Activated naive CD8-positive, alpha-beta T cell treated with anti-CD3 and anti-CD28 coated beads, Interleukin-2, amount 50 U/mL, for 24 hours (primary cell): ENCODE data around the gene SIRPB1.

Source experiments
- ATAC-seq: fragments of 150-1000 bp; cut with Tn5 transposase; one replicate; pipeline ENCODE4 v1.10.0; 2021
- DNase-seq: peaks from one replicate; pipeline ENCODE4 v3.0.0; 2021
- H3K27ac Mint-ChIP-seq: one replicate; pipeline ENCODE4 v1.8.0; 2021; ENCODE audit warnings: mild to moderate bottlenecking, mixed read lengths
- H3K27me3 Mint-ChIP-seq: one replicate; pipeline ENCODE4 v1.8.0; 2021; ENCODE audit warnings: mixed read lengths
- H3K36me3 Mint-ChIP-seq: one replicate; pipeline ENCODE4 v1.8.0; 2021; ENCODE audit warnings: low read depth, mixed read lengths
- H3K4me1 Mint-ChIP-seq: one replicate; pipeline ENCODE4 v1.8.0; 2021; ENCODE audit warnings: mixed read lengths
- H3K4me3 Mint-ChIP-seq: one replicate; pipeline ENCODE4 v1.8.0; 2021; ENCODE audit warnings: mild to moderate bottlenecking, moderate library complexity, mixed read lengths
- H3K9me3 Mint-ChIP-seq: one replicate; pipeline ENCODE4 v1.8.0; 2021; ENCODE audit warnings: mixed read lengths

SIRPB1 gene

GRCh38 chr20:1619861-1620444, at the start of gene SIRPB1:
SIRPB1 (minus strand) TSS chr20:1620009; CDS start chr20:1619944, 65 bp downstream.
- Mint-ChIP-seq H3K27ac (peak within 1 kb of the TSS; percentile 74), H3K27me3 (no peaks in the 10 kb centered on the region), H3K36me3 (peaks cover 5% of the 10 kb centered on the region), H3K4me3 (peak within 1 kb of the TSS; percentile 56), H3K9me3 (no peaks in the 10 kb centered on the region), H3K4me1 (peaks cover 72% of the 10 kb centered on the region)
- ATAC-seq (peak; percentile 72), DNase-seq (no peak)

- peaks cover 93% of the 10 kb centered on the region for H3K4me1 Mint-ChIP-seq
- peaks cover 13% of the 10 kb centered on the region for H3K9me3 Mint-ChIP-seq
- ATAC-seq = no peak
- H3K36me3 Mint-ChIP-seq = peaks cover 29% of the 10 kb centered on the region
- H3K4me3 Mint-ChIP-seq = no peak overlapping the region
- H3K27ac Mint-ChIP-seq = peak overlapping the region; percentile 91
- H3K27me3 Mint-ChIP-seq = no peaks in the 10 kb centered on the region
- DNase-seq = no peak
Measured at GRCh38 chr20:1669304-1669703, 49.5 kb upstream of the SIRPB1 start.

- no peak overlapping the region for H3K4me3 Mint-ChIP-seq
- ATAC-seq (peak; percentile 22), DNase-seq (no peak)
- peaks cover 93% of the 10 kb centered on the region for H3K4me1 Mint-ChIP-seq
- peak overlapping the region; percentile 1 for H3K27ac Mint-ChIP-seq
- no peaks in the 10 kb centered on the region for H3K27me3 Mint-ChIP-seq
- peaks cover 13% of the 10 kb centered on the region for H3K9me3 Mint-ChIP-seq
- peaks cover 33% of the 10 kb centered on the region for H3K36me3 Mint-ChIP-seq
Measured at GRCh38 chr20:1667502-1668085, 47.8 kb upstream of the SIRPB1 start.

- H3K27ac Mint-ChIP-seq = peak overlapping the region; percentile 1
- no peak overlapping the region for H3K4me3 Mint-ChIP-seq
- DNase-seq (no peak), ATAC-seq (no peak)
- H3K9me3 Mint-ChIP-seq = peaks cover 13% of the 10 kb centered on the region
- H3K4me1 Mint-ChIP-seq = peaks cover 93% of the 10 kb centered on the region
- peaks cover 31% of the 10 kb centered on the region for H3K36me3 Mint-ChIP-seq
- H3K27me3 Mint-ChIP-seq = no peaks in the 10 kb centered on the region
Measured at GRCh38 chr20:1666802-1667201, 47.0 kb upstream of the SIRPB1 start.

GRCh38 chr20:1665345-1665744, 45.5 kb upstream of the SIRPB1 start:
- Mint-ChIP-seq H3K9me3 (peaks cover 3% of the 10 kb centered on the region), H3K27me3 (no peaks in the 10 kb centered on the region), H3K4me1 (peaks cover 93% of the 10 kb centered on the region), H3K4me3 (peak overlapping the region; percentile 70), H3K36me3 (peaks cover 18% of the 10 kb centered on the region), H3K27ac (peak overlapping the region; percentile 88)
- no peak for DNase-seq
- ATAC-seq = no peak

GRCh38 chr20:1664911-1665310, 45.1 kb upstream of the SIRPB1 start:
- peak overlapping the region; percentile 70 for H3K4me3 Mint-ChIP-seq
- ATAC-seq (peak; percentile 70), DNase-seq (peak; percentile 72)
- H3K4me1 Mint-ChIP-seq = peaks cover 95% of the 10 kb centered on the region
- peak overlapping the region; percentile 88 for H3K27ac Mint-ChIP-seq
- peaks cover 3% of the 10 kb centered on the region for H3K9me3 Mint-ChIP-seq
- no peaks in the 10 kb centered on the region for H3K27me3 Mint-ChIP-seq
- peaks cover 17% of the 10 kb centered on the region for H3K36me3 Mint-ChIP-seq

GRCh38 chr20:1663917-1664316, 44.1 kb upstream of the SIRPB1 start:
- Mint-ChIP-seq H3K27me3 (no peaks in the 10 kb centered on the region), H3K4me3 (peak overlapping the region; percentile 70), H3K4me1 (peaks cover 95% of the 10 kb centered on the region), H3K27ac (peak overlapping the region; percentile 88), H3K36me3 (peaks cover 13% of the 10 kb centered on the region), H3K9me3 (peaks cover 3% of the 10 kb centered on the region)
- ATAC-seq (peak; percentile 13), DNase-seq (no peak)

GRCh38 chr20:1661542-1662299, 41.9 kb upstream of the SIRPB1 start:
- Mint-ChIP-seq H3K36me3 (peaks cover 7% of the 10 kb centered on the region), H3K4me1 (peaks cover 96% of the 10 kb centered on the region), H3K27me3 (no peaks in the 10 kb centered on the region), H3K4me3 (no peak overlapping the region), H3K9me3 (no peaks in the 10 kb centered on the region), H3K27ac (peak overlapping the region; percentile 98)
- DNase-seq = no peak
- no peak for ATAC-seq

- DNase-seq (no peak), ATAC-seq (peak; percentile 78)
- Mint-ChIP-seq H3K4me3 (peak overlapping the region; percentile 9), H3K4me1 (peaks cover 92% of the 10 kb centered on the region), H3K36me3 (peaks cover 7% of the 10 kb centered on the region), H3K27ac (peak overlapping the region; percentile 98), H3K9me3 (no peaks in the 10 kb centered on the region), H3K27me3 (no peaks in the 10 kb centered on the region)
Measured at GRCh38 chr20:1660246-1660645, 40.4 kb upstream of the SIRPB1 start.

GRCh38 chr20:1657556-1658334, 37.9 kb upstream of the SIRPB1 start, which contains the start of gene SIRPG:
SIRPG (minus strand) TSS chr20:1657779; CDS start chr20:1657714, 65 bp downstream.
- DNase-seq = no peak
- Mint-ChIP-seq H3K36me3 (peaks cover 24% of the 10 kb centered on the region), H3K27ac (peak within 1 kb of the TSS; percentile 98)

GRCh38 chr20:1656844-1657243, 37.0 kb upstream of the SIRPB1 start:
- ATAC-seq (no peak), DNase-seq (no peak)
- peak overlapping the region; percentile 98 for H3K27ac Mint-ChIP-seq
- H3K9me3 Mint-ChIP-seq = peaks cover 16% of the 10 kb centered on the region
- peak overlapping the region; percentile 86 for H3K4me3 Mint-ChIP-seq
- no peaks in the 10 kb centered on the region for H3K27me3 Mint-ChIP-seq
- peaks cover 23% of the 10 kb centered on the region for H3K36me3 Mint-ChIP-seq
- H3K4me1 Mint-ChIP-seq = peaks cover 91% of the 10 kb centered on the region

More at GRCh38 chr20:1657556-1658334, 37.9 kb upstream of the SIRPB1 start, which contains the start of gene SIRPG:
- peak; percentile 38 for ATAC-seq
- peaks cover 16% of the 10 kb centered on the region for H3K9me3 Mint-ChIP-seq
- H3K4me3 Mint-ChIP-seq = peak within 1 kb of the TSS; percentile 86
- no peaks in the 10 kb centered on the region for H3K27me3 Mint-ChIP-seq
- H3K4me1 Mint-ChIP-seq = peaks cover 92% of the 10 kb centered on the region

- peak overlapping the region; percentile 80 for H3K27ac Mint-ChIP-seq
Measured at GRCh38 chr20:1654996-1655395, 35.2 kb upstream of the SIRPB1 start.

GRCh38 chr20:1652960-1653359, 33.2 kb upstream of the SIRPB1 start:
- peaks cover 84% of the 10 kb centered on the region for H3K4me1 Mint-ChIP-seq
- no peaks in the 10 kb centered on the region for H3K27me3 Mint-ChIP-seq
- ATAC-seq = no peak
- peak overlapping the region; percentile 3 for H3K4me3 Mint-ChIP-seq
- peak overlapping the region; percentile 80 for H3K27ac Mint-ChIP-seq
- no peak for DNase-seq
- peaks cover 37% of the 10 kb centered on the region for H3K36me3 Mint-ChIP-seq
- peaks cover 16% of the 10 kb centered on the region for H3K9me3 Mint-ChIP-seq

More at GRCh38 chr20:1654996-1655395, 35.2 kb upstream of the SIRPB1 start:
- DNase-seq (no peak), ATAC-seq (no peak)
- Mint-ChIP-seq H3K27me3 (no peaks in the 10 kb centered on the region), H3K9me3 (peaks cover 16% of the 10 kb centered on the region), H3K4me3 (peak overlapping the region; percentile 79), H3K36me3 (peaks cover 25% of the 10 kb centered on the region), H3K4me1 (peaks cover 90% of the 10 kb centered on the region)

GRCh38 chr20:1652104-1652503, 32.3 kb upstream of the SIRPB1 start:
- ATAC-seq = no peak
- Mint-ChIP-seq H3K27me3 (no peaks in the 10 kb centered on the region), H3K4me1 (peaks cover 84% of the 10 kb centered on the region), H3K27ac (peak overlapping the region; percentile 13), H3K9me3 (peaks cover 16% of the 10 kb centered on the region), H3K36me3 (peaks cover 45% of the 10 kb centered on the region), H3K4me3 (no peak overlapping the region)
- no peak for DNase-seq
